Measurements from ENCODE around the gene IGF2. TPM values are rescaled to one million over a fixed set of nuclear protein-coding genes. Genes with fewer than 3 reads are reported as not detected.

The IGF2 gene
- total RNA-seq, 1 donor from 2014 or later = 188 TPM

DNA sequence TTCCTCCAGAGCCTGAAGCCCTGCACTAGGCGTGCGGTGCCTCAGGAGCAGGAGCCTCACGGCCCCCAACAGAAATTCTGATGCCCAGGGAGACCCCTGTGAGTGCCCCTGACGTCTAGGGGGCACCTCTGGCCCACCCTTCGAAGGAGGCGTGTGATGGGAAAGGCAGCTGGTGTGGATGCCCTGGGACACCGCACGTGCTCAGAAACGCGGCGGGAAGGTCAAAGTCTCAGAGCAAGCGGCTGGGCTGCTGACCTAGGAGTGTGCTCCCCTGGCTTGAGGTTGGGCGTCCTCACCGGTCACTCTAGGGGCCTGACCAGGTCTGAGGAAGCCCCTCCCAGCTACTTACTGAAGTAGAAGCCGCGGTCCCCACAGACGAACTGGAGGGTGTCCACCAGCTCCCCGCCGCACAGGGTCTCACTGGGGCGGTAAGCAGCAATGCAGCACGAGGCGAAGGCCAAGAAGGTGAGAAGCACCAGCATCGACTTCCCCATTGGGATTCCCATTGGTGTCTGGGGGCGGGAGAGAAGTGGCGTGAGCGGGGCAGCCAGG, 4.1 kb downstream of the IGF2 start:
- Histone ChIP-seq H3K4me2 (ENCODE audit: low read length) (no peak overlapping the region), H3K4me1 (ENCODE audit: insufficient read depth, low read length) (no peaks in the 10 kb centered on the region), H3K4me3 (ENCODE audit: insufficient read depth, low read depth, low read length) (no peak overlapping the region), H4K20me1 (ENCODE audit: insufficient read depth, low read length) (peaks cover 3% of the 10 kb centered on the region), H3K79me2 (ENCODE audit: insufficient read depth, low read length) (no peaks in the 10 kb centered on the region), H3K36me3 (ENCODE audit: insufficient read depth, low read length) (no peaks in the 10 kb centered on the region), H3K9me3 (ENCODE audit: insufficient read depth, low read depth, low read length) (peaks cover 6% of the 10 kb centered on the region), H3K27ac (ENCODE audit: low read depth, low read length) (no peak overlapping the region), H3K27me3 (ENCODE audit: insufficient read depth, low read length) (peaks cover 16% of the 10 kb centered on the region), H2AFZ (ENCODE audit: low read depth, low read length) (no peak overlapping the region), H3K9ac (ENCODE audit: low read length) (no peak overlapping the region)
- DNase-seq (ENCODE audit: low read depth) = no peak
- Mint-ChIP-seq H3K4me3 (ENCODE audit: unreplicated experiment) (no peak overlapping the region), H3K4me1 (ENCODE audit: low read depth, unreplicated experiment) (no peaks in the 10 kb centered on the region), H3K27me3 (ENCODE audit: low read depth, unreplicated experiment) (peaks cover 26% of the 10 kb centered on the region), H3K36me3 (ENCODE audit: low read depth, unreplicated experiment) (peaks cover 2% of the 10 kb centered on the region), H3K27ac (ENCODE audit: unreplicated experiment) (no peak overlapping the region), H3K9me3 (ENCODE audit: unreplicated experiment) (no peaks in the 10 kb centered on the region)
- TF ChIP-seq, protein P1, sequence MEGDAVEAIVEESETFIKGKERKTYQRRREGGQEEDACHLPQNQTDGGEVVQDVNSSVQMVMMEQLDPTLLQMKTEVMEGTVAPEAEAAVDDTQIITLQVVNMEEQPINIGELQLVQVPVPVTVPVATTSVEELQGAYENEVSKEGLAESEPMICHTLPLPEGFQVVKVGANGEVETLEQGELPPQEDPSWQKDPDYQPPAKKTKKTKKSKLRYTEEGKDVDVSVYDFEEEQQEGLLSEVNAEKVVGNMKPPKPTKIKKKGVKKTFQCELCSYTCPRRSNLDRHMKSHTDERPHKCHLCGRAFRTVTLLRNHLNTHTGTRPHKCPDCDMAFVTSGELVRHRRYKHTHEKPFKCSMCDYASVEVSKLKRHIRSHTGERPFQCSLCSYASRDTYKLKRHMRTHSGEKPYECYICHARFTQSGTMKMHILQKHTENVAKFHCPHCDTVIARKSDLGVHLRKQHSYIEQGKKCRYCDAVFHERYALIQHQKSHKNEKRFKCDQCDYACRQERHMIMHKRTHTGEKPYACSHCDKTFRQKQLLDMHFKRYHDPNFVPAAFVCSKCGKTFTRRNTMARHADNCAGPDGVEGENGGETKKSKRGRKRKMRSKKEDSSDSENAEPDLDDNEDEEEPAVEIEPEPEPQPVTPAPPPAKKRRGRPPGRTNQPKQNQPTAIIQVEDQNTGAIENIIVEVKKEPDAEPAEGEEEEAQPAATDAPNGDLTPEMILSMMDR (IDR thresholded peaks at IDR 0.05; ENCODE audit: insufficient read depth, low read depth, low read length) = no peak
- TF ChIP-seq EZH2 (IDR thresholded peaks at IDR 0.05; ENCODE audit: insufficient read depth, low read length) = no peak
- no peak for FAIRE-seq

DNA sequence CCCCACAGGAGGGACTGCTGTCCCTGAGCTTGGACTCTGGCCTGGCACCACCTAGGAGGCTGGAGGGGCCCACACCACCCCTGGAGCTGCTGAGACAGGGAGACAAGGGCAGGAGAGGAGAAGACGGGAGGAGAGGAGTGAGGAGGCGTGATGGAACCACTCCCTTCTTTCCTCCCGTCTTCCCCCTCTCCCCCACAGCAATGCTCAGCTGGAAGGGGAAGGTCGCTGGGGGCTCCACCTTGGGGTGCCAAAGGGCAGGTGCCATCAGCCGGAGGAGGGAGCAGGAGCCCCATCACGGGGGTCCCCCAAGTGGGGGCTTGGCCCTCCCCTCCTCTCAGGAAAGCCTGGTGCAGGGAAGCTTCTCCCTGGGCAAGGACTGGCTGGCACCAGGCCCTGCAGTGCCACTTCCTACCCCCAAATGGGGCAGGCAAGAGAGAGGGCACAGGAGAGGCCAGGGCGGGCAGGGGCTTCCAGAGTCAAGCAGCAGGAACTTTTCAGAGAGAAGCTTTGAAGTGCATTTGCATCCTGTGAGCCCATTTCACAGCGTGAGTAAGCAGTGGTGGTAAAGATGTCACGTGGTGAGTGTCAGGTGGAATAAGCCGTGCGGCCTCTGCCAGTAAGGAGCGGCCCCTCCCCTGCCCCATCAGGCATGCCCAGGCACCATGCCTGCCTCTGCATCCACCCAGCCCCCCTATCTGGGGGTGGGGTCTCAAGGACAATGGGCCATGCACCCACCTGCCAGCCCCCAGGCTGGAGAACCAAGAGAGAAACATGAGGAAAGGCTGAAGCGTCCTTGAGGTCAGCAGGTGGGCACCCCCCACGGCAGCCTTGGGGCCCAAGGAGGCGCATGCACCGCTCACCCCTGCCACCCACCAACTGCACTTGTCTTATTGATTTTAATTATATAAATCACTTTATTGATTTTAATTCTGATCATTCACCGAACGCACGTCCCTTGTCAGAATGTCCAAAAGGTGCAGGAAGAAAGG, 4.9 kb downstream of the IGF2 start:
- H3K27me3 ChIP-seq (ENCODE audit: insufficient read depth, low read length) = peaks cover 14% of the 10 kb centered on the region
- no peak overlapping the region for H3K4me2 ChIP-seq (ENCODE audit: low read length)
- peaks cover 2% of the 10 kb centered on the region for H3K36me3 Mint-ChIP-seq (ENCODE audit: low read depth, unreplicated experiment)
- H3K79me2 ChIP-seq (ENCODE audit: insufficient read depth, low read length) = no peaks in the 10 kb centered on the region
- DNase-seq (ENCODE audit: low read depth) = no peak
- no peaks in the 10 kb centered on the region for H3K9me3 Mint-ChIP-seq (ENCODE audit: unreplicated experiment)
- peaks cover 3% of the 10 kb centered on the region for H4K20me1 ChIP-seq (ENCODE audit: insufficient read depth, low read length)
- H3K4me1 Mint-ChIP-seq (ENCODE audit: low read depth, unreplicated experiment) = no peaks in the 10 kb centered on the region
- H3K9me3 ChIP-seq (ENCODE audit: insufficient read depth, low read depth, low read length) = peaks cover 6% of the 10 kb centered on the region
- H2AFZ ChIP-seq (ENCODE audit: low read depth, low read length) = no peak overlapping the region
- no peak overlapping the region for H3K9ac ChIP-seq (ENCODE audit: low read length)
- TF ChIP-seq, protein P1 (IDR thresholded peaks at IDR 0.05; ENCODE audit: insufficient read depth, low read depth, low read length) = no peak
- TF ChIP-seq EZH2 (IDR thresholded peaks at IDR 0.05; ENCODE audit: insufficient read depth, low read length) = no peak
- no peaks in the 10 kb centered on the region for H3K36me3 ChIP-seq (ENCODE audit: insufficient read depth, low read length)
- H3K4me3 ChIP-seq (ENCODE audit: insufficient read depth, low read depth, low read length) = no peak overlapping the region
- H3K27me3 Mint-ChIP-seq (ENCODE audit: low read depth, unreplicated experiment) = peaks cover 25% of the 10 kb centered on the region
- H3K4me3 Mint-ChIP-seq (ENCODE audit: unreplicated experiment) = no peak overlapping the region
- H3K4me1 ChIP-seq (ENCODE audit: insufficient read depth, low read length) = no peaks in the 10 kb centered on the region
- FAIRE-seq = no peak
- no peak overlapping the region for H3K27ac ChIP-seq (ENCODE audit: low read depth, low read length)
- H3K27ac Mint-ChIP-seq (ENCODE audit: unreplicated experiment) = no peak overlapping the region

All from astrocyte (in vitro differentiated cells and primary cell).